ENCODE results near the gene ZNF555.
A peak's percentile ranks its signal among the peaks of the same experiment; 100 is the strongest.
"Not testable (repeated sequence)": the region's sequence is repeated elsewhere in the genome, so short reads cannot be mapped to it uniquely, and the experiment has no call there.

ZNF555 gene

DNA sequence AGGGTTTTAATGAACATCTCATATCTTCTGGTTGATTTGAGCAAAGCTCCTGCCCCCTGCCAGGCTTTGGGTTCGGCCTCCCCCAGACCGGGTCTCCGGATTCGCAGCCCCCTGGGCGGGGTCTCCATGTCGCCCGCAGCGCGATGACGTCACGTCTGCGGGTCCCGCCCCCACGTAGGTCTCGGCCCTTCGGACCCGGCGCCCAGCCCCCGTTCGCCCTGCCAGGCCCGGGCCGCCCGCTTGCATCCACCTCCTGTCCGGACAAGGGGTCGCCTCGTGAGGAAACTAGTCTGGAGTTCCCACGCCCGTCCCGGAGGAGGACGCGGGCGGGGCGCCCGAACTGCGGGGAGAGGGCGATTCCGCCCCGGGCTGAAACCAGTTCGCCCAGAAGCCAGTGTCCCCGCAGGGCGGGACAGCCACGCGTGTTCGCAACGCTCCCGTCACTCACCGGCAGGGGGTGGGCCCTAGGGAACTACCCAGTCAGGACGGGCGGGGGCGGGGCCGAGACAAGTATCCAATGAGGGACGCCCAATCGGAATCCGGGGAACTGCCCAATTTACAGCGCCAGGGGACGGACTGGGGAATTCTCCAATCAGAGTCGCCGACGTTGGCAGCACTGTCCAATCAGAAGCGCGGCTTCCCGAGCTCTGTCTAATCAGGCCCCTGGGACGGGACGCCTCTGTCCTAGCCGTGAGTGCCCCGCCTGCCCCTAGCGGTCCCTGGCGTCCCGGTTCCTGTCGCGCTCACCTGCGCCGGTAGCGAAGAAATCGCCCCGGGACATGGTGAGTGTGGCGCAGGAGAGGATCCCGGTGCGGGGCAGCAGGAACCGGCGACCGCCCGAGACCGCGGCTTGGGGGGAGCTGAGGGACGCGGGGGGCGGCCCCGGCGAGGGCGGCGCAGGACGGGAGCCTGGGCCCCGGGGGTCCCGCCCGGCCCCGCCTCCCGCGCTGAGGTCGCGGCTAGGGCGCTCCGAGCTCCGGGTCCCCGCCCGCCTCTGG lies at the start of gene ZNF555:
ZNF555 (plus strand) TSS at position 682 of the 998 bp plus-strand sequence; CDS start at position 780, 98 bp downstream.
- Histone ChIP-seq H3K27me3 (ENCODE audit: control insufficient read depth, insufficient read depth, low read length) (no peaks in the 10 kb centered on the region), H3K9me3 (ENCODE audit: control insufficient read depth, insufficient read depth, low read length) (peaks cover 1% of the 10 kb centered on the region; the same call in 1 of the 2 replicates), H3K36me3 (ENCODE audit: control insufficient read depth, insufficient read depth, low read length) (no peaks in the 10 kb centered on the region; the same call in 1 of the 2 replicates), H3K4me1 (ENCODE audit: control insufficient read depth, insufficient read depth, low read length) (no peaks in the 10 kb centered on the region), H3K4me3 (ENCODE audit: low read length) (peak within 1 kb of the TSS; percentile 82), H3K27ac (ENCODE audit: low read length) (no peak within 1 kb of the TSS)
- WGBS (ENCODE audit: insufficient coverage, insufficient read length) = no CpG with 5 or more reads among the region's 106 CpGs
- DNase-seq (ENCODE audit: low read depth, low spot score) = peak; percentile 97

DNA sequence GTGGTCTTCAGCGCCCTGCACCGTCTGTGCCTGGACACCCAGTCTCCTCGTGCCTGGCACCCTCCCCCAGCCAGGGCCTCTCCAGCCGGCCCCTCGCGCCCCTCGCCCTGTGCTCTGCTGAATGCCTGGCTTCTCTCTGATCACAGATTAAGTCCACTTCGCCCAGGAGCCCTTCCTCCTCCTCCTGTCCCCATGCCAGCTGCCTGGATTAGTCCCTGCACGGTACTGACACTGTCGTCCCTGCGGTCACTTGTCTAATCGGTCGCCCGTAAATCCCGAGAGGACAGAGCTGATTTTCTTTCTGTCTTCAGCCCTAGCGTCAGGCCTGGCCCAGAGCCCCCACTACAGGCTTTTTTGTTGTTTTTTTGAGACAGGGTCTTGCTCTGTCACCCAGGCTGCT lies 49.4 kb upstream of the ZNF555 start:
- peaks cover 34% of the 10 kb centered on the region for H3K36me3 ChIP-seq (ENCODE audit: control insufficient read depth, insufficient read depth, low read length)
- no peaks in the 10 kb centered on the region for H3K4me1 ChIP-seq (ENCODE audit: control insufficient read depth, insufficient read depth, low read length)
- H3K9me3 ChIP-seq (ENCODE audit: control insufficient read depth, insufficient read depth, low read length) = no peaks in the 10 kb centered on the region
- H3K27me3 ChIP-seq (ENCODE audit: control insufficient read depth, insufficient read depth, low read length) = no peaks in the 10 kb centered on the region
- no CpG with 5 or more reads among the region's 16 CpGs for WGBS (ENCODE audit: insufficient coverage, insufficient read length)
- H3K27ac ChIP-seq (ENCODE audit: low read length) = no peak overlapping the region
- no peak overlapping the region for H3K4me3 ChIP-seq (ENCODE audit: low read length)
- no peak for DNase-seq (ENCODE audit: low read depth, low spot score)

DNA sequence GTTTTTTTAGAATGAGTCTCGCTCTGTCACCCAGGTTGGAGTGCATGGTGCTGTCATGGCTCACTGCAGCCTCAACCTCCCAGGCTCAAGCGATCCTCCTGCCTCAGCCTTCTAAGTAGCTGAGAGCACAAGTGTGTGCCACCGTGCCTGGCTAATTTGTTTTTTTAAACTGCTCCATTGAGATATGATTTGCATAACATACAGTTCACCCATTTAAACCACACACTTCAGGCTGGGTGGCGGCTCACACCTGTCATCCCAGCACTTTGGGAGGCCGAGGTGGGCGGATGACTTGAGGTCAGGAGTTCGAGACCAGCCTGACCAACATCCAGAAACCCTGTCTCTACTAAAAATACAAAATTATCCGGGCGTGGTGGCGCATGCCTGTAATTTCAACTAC lies 48.6 kb upstream of the ZNF555 start:
- H3K9me3 ChIP-seq (ENCODE audit: control insufficient read depth, insufficient read depth, low read length); H3K27me3 ChIP-seq (ENCODE audit: control insufficient read depth, insufficient read depth, low read length); H3K4me1 ChIP-seq (ENCODE audit: control insufficient read depth, insufficient read depth, low read length); H3K4me3 ChIP-seq (ENCODE audit: low read length); H3K27ac ChIP-seq (ENCODE audit: low read length); DNase-seq (ENCODE audit: low read depth, low spot score): not testable (repeated sequence)
- peaks cover 35% of the 10 kb centered on the region for H3K36me3 ChIP-seq (ENCODE audit: control insufficient read depth, insufficient read depth, low read length)
- no CpG with 5 or more reads among the region's 10 CpGs for WGBS (ENCODE audit: insufficient coverage, insufficient read length)

DNA sequence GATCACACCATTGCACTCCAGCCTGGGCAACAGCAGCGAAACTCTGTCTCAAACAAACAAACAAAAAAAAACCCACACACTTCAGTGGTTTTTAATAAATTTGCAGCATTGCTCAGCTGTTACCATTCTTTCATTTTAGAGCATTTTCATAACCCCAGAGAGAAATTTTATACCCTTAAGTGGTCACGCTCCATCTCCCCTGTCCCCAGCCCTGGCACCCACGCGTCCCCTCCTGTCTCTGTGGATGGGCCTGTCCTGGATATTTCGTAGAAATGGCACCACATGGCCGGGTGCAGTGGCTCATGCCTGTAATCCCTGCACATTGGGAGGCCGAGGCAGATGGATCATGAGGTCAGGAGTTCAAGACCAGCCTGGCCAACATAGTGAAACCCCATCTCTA lies 48.1 kb upstream of the ZNF555 start:
- no peak for DNase-seq (ENCODE audit: low read depth, low spot score)
- no peaks in the 10 kb centered on the region for H3K9me3 ChIP-seq (ENCODE audit: control insufficient read depth, insufficient read depth, low read length)
- no peaks in the 10 kb centered on the region for H3K4me1 ChIP-seq (ENCODE audit: control insufficient read depth, insufficient read depth, low read length)
- H3K36me3 ChIP-seq (ENCODE audit: control insufficient read depth, insufficient read depth, low read length) = peaks cover 35% of the 10 kb centered on the region
- no CpG with 5 or more reads among the region's 7 CpGs for WGBS (ENCODE audit: insufficient coverage, insufficient read length)
- no peaks in the 10 kb centered on the region for H3K27me3 ChIP-seq (ENCODE audit: control insufficient read depth, insufficient read depth, low read length)
- H3K4me3 ChIP-seq (ENCODE audit: low read length) = no peak overlapping the region
- H3K27ac ChIP-seq (ENCODE audit: low read length) = no peak overlapping the region

DNA sequence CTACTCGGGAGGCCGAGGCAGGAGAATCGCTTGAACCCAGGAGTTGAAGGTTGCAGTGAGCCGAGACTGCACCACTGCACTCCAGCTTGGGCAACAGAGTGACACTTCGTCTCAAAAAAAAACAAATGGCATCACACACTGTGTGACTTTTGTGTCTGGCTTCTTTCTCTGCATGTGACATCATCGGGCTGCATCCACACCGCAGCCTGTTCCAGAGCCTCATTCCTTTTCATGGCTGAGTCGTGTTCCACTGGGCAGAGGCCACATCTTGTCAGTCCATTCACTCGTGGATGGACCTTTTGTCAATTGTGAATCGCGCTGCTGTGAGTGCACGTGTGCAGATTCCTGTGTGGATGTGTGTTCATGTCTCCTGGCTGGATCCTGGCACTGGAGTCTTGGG lies 47.7 kb upstream of the ZNF555 start:
- Histone ChIP-seq H3K9me3 (ENCODE audit: control insufficient read depth, insufficient read depth, low read length) (no peaks in the 10 kb centered on the region), H3K4me3 (ENCODE audit: low read length) (no peak overlapping the region), H3K27me3 (ENCODE audit: control insufficient read depth, insufficient read depth, low read length) (no peaks in the 10 kb centered on the region), H3K27ac (ENCODE audit: low read length) (no peak overlapping the region), H3K4me1 (ENCODE audit: control insufficient read depth, insufficient read depth, low read length) (no peaks in the 10 kb centered on the region), H3K36me3 (ENCODE audit: control insufficient read depth, insufficient read depth, low read length) (peaks cover 36% of the 10 kb centered on the region)
- no CpG with 5 or more reads among the region's 12 CpGs for WGBS (ENCODE audit: insufficient coverage, insufficient read length)
- no peak for DNase-seq (ENCODE audit: low read depth, low spot score)

DNA sequence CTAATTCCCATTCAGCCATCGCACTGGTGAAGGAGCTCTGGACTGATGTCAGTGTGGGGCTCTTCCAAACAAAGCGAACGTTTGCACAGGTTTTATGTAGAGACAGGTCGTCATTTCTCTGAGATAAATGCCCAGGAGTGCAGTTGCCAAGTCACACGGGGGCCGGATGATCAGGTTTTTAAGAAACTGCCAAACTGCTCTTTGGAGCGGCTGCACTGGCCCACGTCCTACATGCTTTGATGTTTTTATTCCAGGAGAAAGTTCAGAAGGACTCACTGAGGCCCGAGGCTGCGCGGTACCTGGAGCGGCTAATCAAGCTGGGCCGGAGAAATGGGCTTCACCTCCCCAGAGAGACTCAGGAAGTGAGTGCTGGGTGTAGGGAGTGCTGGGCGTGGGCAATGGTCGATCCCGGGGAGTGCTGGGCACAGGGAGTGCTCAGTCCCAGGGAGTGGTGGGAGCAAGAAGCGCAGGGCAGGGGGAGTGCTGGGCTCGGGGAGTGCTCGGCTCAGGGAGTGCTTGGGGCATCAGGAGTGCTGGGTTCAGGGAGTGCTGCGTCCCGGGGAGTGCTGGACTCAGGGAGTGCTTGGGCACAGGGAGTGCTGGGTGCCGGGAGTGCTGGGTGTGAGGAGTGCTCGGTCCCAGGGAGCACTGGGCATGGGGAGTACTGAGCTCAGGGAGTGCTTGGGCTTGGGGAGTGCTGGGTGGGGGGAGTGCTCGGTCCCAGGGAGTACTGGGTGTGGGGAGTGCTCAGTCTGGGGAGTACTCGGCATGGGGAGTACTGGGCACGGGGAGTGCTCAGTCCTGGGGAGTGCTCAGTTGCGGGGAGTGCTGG lies 45.2 kb upstream of the ZNF555 start:
- DNase-seq (ENCODE audit: low read depth, low spot score) = no peak
- no CpG with 5 or more reads among the region's 27 CpGs for WGBS (ENCODE audit: insufficient coverage, insufficient read length)
- H3K27ac ChIP-seq (ENCODE audit: low read length) = no peak overlapping the region
- H3K4me1 ChIP-seq (ENCODE audit: control insufficient read depth, insufficient read depth, low read length) = no peaks in the 10 kb centered on the region
- H3K36me3 ChIP-seq (ENCODE audit: control insufficient read depth, insufficient read depth, low read length) = peaks cover 46% of the 10 kb centered on the region
- H3K4me3 ChIP-seq (ENCODE audit: low read length) = no peak overlapping the region
- no peaks in the 10 kb centered on the region for H3K27me3 ChIP-seq (ENCODE audit: control insufficient read depth, insufficient read depth, low read length)
- H3K9me3 ChIP-seq (ENCODE audit: control insufficient read depth, insufficient read depth, low read length) = no peaks in the 10 kb centered on the region

DNA sequence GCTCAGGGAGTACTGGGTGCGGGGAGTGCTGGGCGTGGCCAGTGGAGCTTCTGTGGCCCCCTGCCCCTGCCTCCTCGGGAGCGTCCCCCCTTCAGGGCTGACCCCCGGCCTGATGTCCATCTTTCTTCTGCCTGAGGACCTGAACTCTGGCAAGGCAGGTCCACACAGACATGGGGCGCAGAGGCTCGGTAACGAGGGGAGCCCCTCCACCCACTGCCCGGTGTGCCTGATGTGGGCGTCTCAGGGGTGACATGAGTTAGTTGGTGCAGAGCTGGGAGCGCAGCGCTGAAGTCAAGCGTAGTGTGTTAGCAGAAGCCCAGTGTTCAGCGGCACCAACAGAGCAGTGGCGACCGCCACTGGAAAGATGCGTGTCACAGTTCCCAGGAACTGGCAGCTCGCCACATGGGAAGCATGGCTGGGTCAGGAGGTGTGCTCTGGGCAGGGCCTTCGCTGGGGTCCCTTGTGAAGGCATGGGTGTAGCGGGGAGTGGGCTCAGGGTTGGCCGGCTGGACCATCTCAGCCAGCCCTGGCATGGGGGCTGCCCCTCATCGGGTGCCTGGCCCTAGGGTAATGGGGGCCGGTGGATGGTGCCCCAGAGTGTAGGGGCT lies 44.5 kb upstream of the ZNF555 start:
- no peaks in the 10 kb centered on the region for H3K9me3 ChIP-seq (ENCODE audit: control insufficient read depth, insufficient read depth, low read length)
- H3K4me1 ChIP-seq (ENCODE audit: control insufficient read depth, insufficient read depth, low read length) = no peaks in the 10 kb centered on the region
- DNase-seq (ENCODE audit: low read depth, low spot score) = no peak
- H3K27me3 ChIP-seq (ENCODE audit: control insufficient read depth, insufficient read depth, low read length) = no peaks in the 10 kb centered on the region
- no CpG with 5 or more reads among the region's 23 CpGs for WGBS (ENCODE audit: insufficient coverage, insufficient read length)
- no peak overlapping the region for H3K27ac ChIP-seq (ENCODE audit: low read length)
- peaks cover 40% of the 10 kb centered on the region for H3K36me3 ChIP-seq (ENCODE audit: control insufficient read depth, insufficient read depth, low read length)
- H3K4me3 ChIP-seq (ENCODE audit: low read length) = no peak overlapping the region

DNA sequence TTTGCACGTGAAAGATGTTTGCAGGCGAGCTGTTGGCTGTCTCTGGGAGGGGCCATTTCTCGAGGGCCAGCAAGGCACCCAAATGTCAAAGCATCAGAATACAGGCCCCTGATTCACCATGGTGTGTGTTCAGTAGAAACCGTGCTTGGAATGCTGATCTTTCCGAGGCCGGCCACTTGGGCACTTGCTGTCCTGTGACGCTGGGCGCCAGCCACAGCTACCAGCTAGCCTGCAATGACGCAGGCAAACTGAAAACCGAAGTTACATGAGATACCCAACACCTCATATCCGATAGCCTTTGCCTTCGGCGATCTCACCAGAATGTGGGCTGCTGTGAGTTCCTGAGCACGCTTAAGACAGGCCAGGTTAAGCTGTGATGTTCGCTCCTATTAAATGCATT lies 44.0 kb upstream of the ZNF555 start:
- H3K36me3 ChIP-seq (ENCODE audit: control insufficient read depth, insufficient read depth, low read length) = peaks cover 41% of the 10 kb centered on the region
- H3K27ac ChIP-seq (ENCODE audit: low read length) = no peak overlapping the region
- no CpG with 5 or more reads among the region's 15 CpGs for WGBS (ENCODE audit: insufficient coverage, insufficient read length)
- no peak for DNase-seq (ENCODE audit: low read depth, low spot score)
- no peaks in the 10 kb centered on the region for H3K9me3 ChIP-seq (ENCODE audit: control insufficient read depth, insufficient read depth, low read length)
- H3K27me3 ChIP-seq (ENCODE audit: control insufficient read depth, insufficient read depth, low read length) = no peaks in the 10 kb centered on the region
- no peak overlapping the region for H3K4me3 ChIP-seq (ENCODE audit: low read length)
- H3K4me1 ChIP-seq (ENCODE audit: control insufficient read depth, insufficient read depth, low read length) = no peaks in the 10 kb centered on the region

DNA sequence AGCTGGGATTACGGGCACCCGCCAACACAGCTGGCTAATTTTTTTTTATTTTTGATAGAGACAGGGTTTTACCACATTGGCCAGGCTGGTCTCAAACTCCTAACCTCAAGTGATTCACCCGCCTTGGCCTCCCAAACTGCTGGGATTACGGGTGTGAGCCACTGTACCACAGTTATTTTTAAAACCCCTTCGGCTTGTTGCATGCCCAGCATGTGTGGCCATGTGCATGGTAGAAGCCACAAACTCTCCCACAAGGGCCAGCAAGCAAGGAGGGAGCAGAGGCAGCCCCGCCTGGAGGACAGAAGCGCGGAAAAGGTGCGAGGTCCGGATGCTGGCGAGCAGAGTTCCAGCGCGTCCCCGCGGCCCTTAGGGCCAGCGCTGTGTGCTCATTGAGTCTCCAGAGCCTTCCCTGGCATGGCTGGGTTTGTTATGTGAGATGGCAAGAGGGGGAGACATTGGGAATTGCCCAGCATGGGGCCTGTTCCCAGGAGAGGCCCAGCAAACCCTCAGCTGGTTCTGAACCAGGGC lies 43.1 kb upstream of the ZNF555 start:
- no peak overlapping the region for H3K4me3 ChIP-seq (ENCODE audit: low read length)
- no peaks in the 10 kb centered on the region for H3K4me1 ChIP-seq (ENCODE audit: control insufficient read depth, insufficient read depth, low read length)
- WGBS (ENCODE audit: insufficient coverage, insufficient read length) = no CpG with 5 or more reads among the region's 16 CpGs
- H3K9me3 ChIP-seq (ENCODE audit: control insufficient read depth, insufficient read depth, low read length) = no peaks in the 10 kb centered on the region
- H3K27ac ChIP-seq (ENCODE audit: low read length) = no peak overlapping the region
- H3K27me3 ChIP-seq (ENCODE audit: control insufficient read depth, insufficient read depth, low read length) = no peaks in the 10 kb centered on the region
- no peak for DNase-seq (ENCODE audit: low read depth, low spot score)
- H3K36me3 ChIP-seq (ENCODE audit: control insufficient read depth, insufficient read depth, low read length) = peaks cover 44% of the 10 kb centered on the region

DNA sequence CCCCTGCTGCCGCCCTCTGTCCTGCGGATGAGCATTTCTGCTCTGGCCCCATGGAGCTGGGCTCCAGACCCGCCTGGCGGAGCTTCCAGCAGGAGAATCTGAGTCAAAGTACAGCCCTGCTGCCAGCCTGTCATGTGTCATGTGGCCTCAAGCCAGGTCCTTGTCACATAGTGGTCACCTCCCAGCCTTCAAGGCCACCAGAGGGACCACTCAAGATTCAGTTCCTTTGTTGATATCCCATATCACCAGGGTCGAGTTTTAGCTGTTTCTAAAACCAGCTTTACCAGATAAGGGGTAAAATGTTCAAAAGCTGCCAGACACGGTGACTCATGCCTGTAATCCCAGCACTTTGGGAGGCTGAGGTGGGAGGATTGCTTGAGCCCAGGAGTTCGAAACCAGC lies 42.5 kb upstream of the ZNF555 start:
- Histone ChIP-seq H3K4me3 (ENCODE audit: low read length) (no peak overlapping the region), H3K36me3 (ENCODE audit: control insufficient read depth, insufficient read depth, low read length) (peaks cover 42% of the 10 kb centered on the region), H3K27ac (ENCODE audit: low read length) (no peak overlapping the region), H3K27me3 (ENCODE audit: control insufficient read depth, insufficient read depth, low read length) (no peaks in the 10 kb centered on the region), H3K9me3 (ENCODE audit: control insufficient read depth, insufficient read depth, low read length) (no peaks in the 10 kb centered on the region), H3K4me1 (ENCODE audit: control insufficient read depth, insufficient read depth, low read length) (no peaks in the 10 kb centered on the region)
- no peak for DNase-seq (ENCODE audit: low read depth, low spot score)
- whole genome bisulfite sequencing (ENCODE audit: insufficient coverage, insufficient read length) = no CpG with 5 or more reads among the region's 7 CpGs

Measured in iPS DF 6.9 (cell line).